Measurements from ENCODE around the gene FSIP2.

- no peak for TF ChIP-seq POLR2AphosphoS5 (IDR thresholded peaks at IDR 0.05; ENCODE audit: low read depth, low read length)
- TF ChIP-seq POLR2A (IDR thresholded peaks at IDR 0.05; ENCODE audit: low read depth, low read length) = no peak
- no peak for TF ChIP-seq TAF1 (IDR thresholded peaks at IDR 0.05; ENCODE audit: low read depth, low read length)
- TF ChIP-seq SPI1 (IDR thresholded peaks at IDR 0.05; ENCODE audit: low read depth, low read length) = no peak
- TF ChIP-seq PAX5 (IDR thresholded peaks at IDR 0.05; ENCODE audit: insufficient read depth, low read length, severe bottlenecking) = no peak
Observed at GRCh38 chr2:185738679-185739472, at the start of gene FSIP2.
